ENCODE measurements around the gene SLC28A2. TPM values are rescaled to one million over a fixed set of nuclear protein-coding genes. Genes with fewer than 3 reads are reported as not detected.
"Not testable (repeated sequence)": the region's sequence is repeated elsewhere in the genome, so short reads cannot be mapped to it uniquely, and the experiment has no call there.

Gene SLC28A2
- total RNA-seq (2014; rRNA removed; shearing (Covaris generic)), result not detected in 2 replicates

- DNase-seq (ENCODE audit: low read depth), result no peak
These were observed at the start of gene SLC28A2 for GRCh38 chr15:45251888-45252287. Gene SLC28A2 (plus strand): TSS chr15:45252234. CDS start chr15:45253216, 982 bp downstream.

- DNase-seq (ENCODE audit: low read depth), result no peak
These were observed 48.9 kb upstream of the SLC28A2 start for GRCh38 chr15:45203182-45203581.

GRCh38 chr15:45205192-45205591 is 46.8 kb upstream of the SLC28A2 start:
- peak; percentile 67 for DNase-seq (ENCODE audit: low read depth)

GRCh38 chr15:45212493-45212892 is 39.5 kb upstream of the SLC28A2 start:
- no peak for DNase-seq (ENCODE audit: low read depth)

GRCh38 chr15:45221053-45221599 is 30.9 kb upstream of the SLC28A2 start:
- DNase-seq (ENCODE audit: low read depth), result no peak

GRCh38 chr15:45221967-45222366 is 30.1 kb upstream of the SLC28A2 start:
- no peak for DNase-seq (ENCODE audit: low read depth)

- no peak for DNase-seq (ENCODE audit: low read depth)
These were observed 27.3 kb upstream of the SLC28A2 start for GRCh38 chr15:45224621-45225217.

- no peak for DNase-seq (ENCODE audit: low read depth)
These were observed 26.3 kb upstream of the SLC28A2 start for GRCh38 chr15:45225506-45226273.

- DNase-seq (ENCODE audit: low read depth), result peak; percentile 6
These were observed 23.1 kb upstream of the SLC28A2 start for GRCh38 chr15:45228931-45229330.

- no peak for DNase-seq (ENCODE audit: low read depth)
These were observed 21.6 kb upstream of the SLC28A2 start for GRCh38 chr15:45230245-45230965.

- DNase-seq (ENCODE audit: low read depth), result no peak
These were observed 20.9 kb upstream of the SLC28A2 start for GRCh38 chr15:45231132-45231531.

GRCh38 chr15:45231864-45232562 is 20.0 kb upstream of the SLC28A2 start:
- DNase-seq (ENCODE audit: low read depth), result no peak

GRCh38 chr15:45234562-45235235 is 17.3 kb upstream of the SLC28A2 start:
- DNase-seq (ENCODE audit: low read depth), result no peak

GRCh38 chr15:45236806-45237205 is 15.2 kb upstream of the SLC28A2 start:
- DNase-seq (ENCODE audit: low read depth), result not testable (repeated sequence)

GRCh38 chr15:45242289-45242688 is 9.7 kb upstream of the SLC28A2 start:
- peak; percentile 1 for DNase-seq (ENCODE audit: low read depth)

GRCh38 chr15:45249125-45249780 is 2.8 kb upstream of the SLC28A2 start:
- DNase-seq (ENCODE audit: low read depth), result no peak

- no peak for DNase-seq (ENCODE audit: low read depth)
These were observed 1.3 kb downstream of the SLC28A2 start for GRCh38 chr15:45253330-45253729.

- no peak for DNase-seq (ENCODE audit: low read depth)
These were observed 2.4 kb downstream of the SLC28A2 start for GRCh38 chr15:45254405-45254804.

GRCh38 chr15:45254824-45255223 is 2.8 kb downstream of the SLC28A2 start:
- DNase-seq (ENCODE audit: low read depth), result peak; percentile 40

- no peak for DNase-seq (ENCODE audit: low read depth)
These were observed 7.8 kb downstream of the SLC28A2 start for GRCh38 chr15:45259796-45260195.

Measured in M059J (cell line).